Measurements from ENCODE around the gene CRADD.

CRADD gene

GRCh38 chr12:93671044-93671443, 6.1 kb upstream of the CRADD start:
- TF ChIP-seq, protein P1, sequence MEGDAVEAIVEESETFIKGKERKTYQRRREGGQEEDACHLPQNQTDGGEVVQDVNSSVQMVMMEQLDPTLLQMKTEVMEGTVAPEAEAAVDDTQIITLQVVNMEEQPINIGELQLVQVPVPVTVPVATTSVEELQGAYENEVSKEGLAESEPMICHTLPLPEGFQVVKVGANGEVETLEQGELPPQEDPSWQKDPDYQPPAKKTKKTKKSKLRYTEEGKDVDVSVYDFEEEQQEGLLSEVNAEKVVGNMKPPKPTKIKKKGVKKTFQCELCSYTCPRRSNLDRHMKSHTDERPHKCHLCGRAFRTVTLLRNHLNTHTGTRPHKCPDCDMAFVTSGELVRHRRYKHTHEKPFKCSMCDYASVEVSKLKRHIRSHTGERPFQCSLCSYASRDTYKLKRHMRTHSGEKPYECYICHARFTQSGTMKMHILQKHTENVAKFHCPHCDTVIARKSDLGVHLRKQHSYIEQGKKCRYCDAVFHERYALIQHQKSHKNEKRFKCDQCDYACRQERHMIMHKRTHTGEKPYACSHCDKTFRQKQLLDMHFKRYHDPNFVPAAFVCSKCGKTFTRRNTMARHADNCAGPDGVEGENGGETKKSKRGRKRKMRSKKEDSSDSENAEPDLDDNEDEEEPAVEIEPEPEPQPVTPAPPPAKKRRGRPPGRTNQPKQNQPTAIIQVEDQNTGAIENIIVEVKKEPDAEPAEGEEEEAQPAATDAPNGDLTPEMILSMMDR (IDR thresholded peaks at IDR 0.05): no peak

GRCh38 chr12:93673084-93673483, 4.1 kb upstream of the CRADD start:
- TF ChIP-seq, protein P1 (IDR thresholded peaks at IDR 0.05): no peak

DNA sequence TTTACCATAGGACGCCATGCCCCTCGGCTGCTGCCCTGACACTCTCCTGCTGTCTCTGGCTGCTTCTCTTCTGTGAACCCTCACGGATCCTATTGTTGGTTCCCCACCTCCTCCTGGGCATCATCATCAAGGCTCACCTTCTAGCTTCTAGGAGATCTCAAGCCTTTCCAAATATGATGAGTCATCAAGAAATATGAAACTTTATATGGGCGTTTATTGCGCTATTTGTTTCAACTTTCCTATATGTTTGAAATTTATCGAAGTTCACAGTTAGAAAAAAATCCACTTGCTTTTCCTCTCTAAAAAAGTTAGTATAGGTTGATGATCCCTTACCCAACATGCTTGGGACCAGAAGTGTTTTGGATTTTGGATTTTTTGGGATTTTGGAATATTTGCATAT, 2.8 kb upstream of the CRADD start:
- TF ChIP-seq, protein P1 (IDR thresholded peaks at IDR 0.05): no peak

DNA sequence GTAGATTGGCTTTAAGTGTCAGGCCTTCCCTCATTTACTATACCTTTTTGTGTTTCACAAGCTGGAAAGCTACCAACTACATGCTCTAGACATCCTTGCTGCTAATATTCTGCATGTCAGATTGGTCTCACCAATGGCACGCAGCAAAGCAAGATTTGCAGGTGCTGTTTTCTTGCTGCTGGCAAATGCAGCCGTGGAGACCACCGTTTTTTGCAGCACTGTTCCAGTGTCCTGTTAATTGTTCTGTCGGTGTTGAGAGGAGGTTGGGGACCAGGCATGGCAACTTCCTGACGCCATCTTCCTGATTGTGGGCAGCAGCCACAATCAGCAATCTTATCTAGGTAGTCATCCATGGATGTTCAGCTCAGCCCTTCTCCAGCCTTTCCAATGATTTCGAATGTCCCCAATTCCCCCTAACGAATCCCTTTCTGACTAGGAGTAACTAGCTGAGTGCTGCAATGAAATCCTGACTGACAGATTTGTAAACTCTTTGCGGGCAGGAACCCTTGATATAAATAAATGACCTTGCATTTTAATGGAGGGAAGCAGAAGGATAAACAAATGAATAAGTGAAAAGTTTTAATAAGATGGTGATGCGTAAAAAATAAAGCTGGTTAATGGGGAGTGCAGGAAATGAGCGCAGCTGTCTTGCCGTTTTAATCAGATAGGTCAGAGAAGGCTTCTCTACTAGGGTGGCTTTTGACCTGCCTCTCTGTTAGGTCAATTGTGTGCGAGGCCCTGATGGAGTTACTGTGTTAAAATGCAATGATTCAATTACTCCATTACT, 574 bp upstream of the CRADD start:
- TF ChIP-seq, protein P1 (IDR thresholded peaks at IDR 0.05): no peak

DNA sequence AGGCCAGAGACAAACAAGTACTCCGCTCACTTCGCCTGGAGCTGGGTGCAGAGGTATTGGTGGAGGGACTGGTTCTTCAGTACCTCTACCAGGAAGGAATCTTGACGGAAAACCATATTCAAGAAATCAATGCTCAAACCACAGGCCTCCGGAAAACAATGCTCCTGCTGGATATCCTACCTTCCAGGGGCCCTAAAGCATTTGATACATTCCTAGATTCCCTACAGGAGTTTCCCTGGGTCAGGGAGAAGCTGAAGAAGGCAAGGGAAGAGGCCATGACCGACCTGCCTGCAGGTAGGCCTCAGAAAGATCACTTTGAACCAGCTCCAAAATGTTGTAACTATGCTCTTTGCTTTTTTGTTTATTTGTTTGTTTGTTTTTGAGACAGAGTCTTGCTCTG, 1.6 kb downstream of the CRADD start:
- TF ChIP-seq, protein P1 (IDR thresholded peaks at IDR 0.05): no peak

DNA sequence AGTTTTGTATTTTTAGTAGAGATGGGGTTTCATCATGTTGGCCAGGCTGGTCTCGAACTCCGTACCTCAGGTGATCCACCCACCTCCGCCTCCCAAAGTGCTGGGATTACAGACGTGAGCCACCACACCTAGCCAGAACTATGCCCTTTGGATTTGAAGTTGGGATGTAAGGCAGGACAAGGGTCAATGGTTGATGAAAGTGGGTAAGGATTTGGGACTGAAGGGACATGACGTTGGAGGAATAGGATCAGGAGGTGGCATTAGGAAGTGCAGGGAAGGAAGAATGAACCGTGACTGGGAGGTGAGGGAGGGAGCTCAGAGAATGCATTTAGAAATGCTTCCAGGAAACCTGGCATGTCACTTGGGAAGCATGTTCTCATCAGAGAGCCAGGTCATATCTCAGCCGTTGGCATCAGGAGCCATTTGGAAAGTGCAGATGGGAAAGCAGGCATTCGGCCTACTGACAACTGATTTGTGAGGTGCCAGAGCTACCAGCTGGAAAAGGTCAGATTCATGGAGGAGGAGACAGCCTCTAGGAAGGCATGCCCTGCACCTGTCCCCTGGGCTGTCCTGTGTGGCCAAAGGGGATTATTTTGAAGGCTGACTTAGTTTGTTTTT, 2.2 kb downstream of the CRADD start:
- TF ChIP-seq, protein P1 (IDR thresholded peaks at IDR 0.05): no peak

DNA sequence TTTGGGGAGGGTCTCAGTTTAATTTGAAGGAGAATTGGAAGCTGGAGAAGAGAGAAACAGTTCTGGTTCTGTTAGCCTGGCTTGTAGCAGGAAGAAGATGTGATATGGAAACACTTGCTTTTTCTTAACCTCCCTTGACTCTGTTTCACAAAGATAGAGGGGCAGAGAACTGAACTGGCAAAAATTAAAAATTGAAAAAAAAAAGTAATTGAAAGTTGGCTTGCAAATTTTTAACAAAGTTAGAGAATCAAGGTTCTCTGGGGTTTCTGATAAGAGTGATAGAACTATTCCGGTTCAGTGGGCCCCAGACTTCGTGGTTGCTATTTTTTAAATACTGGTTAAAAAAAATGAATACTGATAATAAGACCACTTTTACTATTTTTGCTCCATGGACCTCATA, 2.8 kb downstream of the CRADD start:
- TF ChIP-seq, protein P1 (IDR thresholded peaks at IDR 0.05): no peak
